NCI-H2227 (cell line): ENCODE results near the gene NOP56.

Experiments used
- DNase-seq: peaks from one replicate; lab custom pipeline; 2025; ENCODE audit not compliant: unreplicated experiment; lab: John Stamatoyannopoulos, UW

The NOP56 gene

DNA sequence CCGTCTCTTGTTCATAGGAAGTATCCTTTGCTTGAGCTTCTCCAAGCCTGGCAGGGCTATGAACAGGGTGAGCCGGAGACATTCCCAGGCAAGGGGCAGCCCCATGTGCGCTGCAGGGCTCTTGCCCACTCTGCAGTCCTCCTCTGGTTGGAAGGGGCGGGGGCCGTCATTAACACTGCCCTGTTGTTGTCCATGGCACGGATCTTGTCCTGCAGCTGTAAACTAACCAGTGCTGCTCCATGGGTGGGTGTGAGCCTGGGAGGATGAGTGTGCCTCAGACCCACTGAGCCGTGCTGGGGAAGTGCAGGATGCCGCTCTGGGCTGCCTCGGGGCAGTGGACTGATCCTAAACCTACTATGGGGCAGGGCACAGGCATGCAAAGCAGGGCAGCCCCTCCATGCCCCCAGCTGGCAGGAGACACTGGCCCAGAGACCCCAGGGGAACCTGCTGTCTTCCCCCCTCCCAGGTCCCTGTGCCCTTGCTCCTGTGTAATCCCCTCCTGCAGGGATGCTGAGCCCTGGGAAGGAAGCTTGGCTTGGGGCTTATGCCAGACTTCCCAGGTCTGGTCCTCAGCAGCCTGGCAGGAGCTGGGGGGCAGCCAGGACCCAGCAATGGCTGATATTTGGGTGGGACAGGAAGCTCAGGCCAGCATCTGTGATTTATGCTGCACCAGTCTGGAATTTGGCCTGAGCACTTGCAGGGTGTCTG lies 48.6 kb downstream of the NOP56 start:
- no peak for DNase-seq

DNA sequence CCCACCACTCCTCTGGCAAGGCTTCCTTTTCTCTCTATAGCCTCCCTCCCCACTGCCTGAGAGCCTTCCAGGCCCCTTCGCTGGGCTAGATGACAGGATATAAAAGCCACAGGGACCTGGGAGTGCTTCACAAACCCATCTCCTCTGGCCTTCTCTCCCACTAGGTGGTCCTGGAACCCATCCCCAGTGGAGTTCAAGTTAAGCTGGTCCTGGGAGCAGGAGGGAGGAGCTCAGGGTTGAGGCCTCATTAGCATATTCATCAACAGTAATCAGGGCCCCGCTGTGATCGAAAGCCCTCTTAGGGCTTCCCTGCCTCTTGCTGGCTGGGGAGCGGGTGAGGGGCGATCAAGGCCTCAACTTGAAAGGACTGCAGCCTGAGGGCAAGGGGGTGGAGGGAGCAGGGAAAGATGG lies 49.2 kb downstream of the NOP56 start:
- DNase-seq = no peak

DNA sequence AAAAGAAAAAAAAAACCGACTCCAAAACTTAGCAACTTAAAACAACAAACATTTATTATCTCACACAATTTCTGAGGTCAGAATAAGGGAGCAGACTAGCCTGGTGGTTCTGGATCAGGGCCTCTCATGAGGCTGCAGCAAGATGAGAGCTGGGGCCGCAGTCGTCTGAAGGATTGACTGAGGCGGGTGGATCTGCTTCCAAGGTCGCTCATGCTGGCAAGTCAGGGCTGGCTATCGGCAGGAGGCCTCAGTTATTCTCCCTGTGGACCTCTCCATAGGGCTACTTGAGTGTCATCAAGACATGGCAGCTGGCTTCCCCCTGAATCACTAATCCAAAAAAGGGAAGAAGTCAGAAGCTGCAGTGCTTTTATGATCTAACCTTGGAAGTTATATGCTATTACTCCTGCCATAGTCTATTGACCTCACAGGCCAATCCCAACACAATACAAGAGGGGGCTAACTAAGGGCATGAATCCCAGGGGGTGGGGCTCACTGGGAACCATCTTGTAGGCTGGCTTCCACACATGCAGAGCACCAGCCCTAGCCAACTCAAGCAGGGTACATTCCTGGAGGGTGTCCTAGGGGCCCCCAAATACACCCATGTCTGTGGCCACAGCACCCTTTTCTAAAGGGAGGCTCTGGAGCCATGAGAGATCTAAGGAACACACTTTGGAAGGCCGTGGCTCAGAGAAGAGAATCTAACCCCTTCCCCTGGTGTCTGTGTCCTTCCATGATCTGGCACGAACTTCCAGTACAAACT lies 51.5 kb downstream of the NOP56 start:
- DNase-seq = no peak

DNA sequence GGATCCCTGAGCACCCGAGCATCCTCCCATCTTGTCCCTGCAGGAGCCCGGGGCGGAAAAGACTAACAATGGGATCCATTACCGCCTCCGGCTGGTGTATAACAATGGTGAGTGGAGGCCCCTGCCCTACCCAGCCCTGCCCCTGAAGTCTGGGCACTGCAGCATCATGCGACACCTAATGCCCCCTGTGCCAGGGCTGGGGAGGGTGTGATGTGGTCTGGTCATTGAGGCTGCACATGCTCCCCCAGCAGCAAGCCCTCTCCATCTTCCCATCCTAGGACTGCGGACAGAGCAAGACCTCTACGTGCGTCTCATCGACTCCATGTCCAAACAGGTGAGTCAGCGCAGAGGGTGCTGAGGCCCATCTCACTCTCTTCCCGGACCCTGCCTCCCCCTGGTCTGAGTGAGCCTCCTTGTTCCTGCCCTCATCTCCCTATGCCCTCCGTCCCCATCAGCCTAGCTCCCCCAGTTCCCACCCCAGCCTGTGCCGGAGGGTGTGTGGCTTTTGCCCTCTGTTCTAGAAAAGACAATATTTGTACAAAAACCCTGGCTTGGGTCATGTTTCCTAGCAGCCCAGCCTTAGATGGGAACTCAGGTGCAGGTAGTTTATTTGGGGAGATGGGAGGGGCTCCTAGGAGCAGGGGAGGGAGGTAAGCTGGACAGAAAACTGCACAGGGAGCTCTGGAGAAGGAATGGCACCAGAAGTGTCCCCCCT lies 53.7 kb downstream of the NOP56 start:
- no peak for DNase-seq

DNA sequence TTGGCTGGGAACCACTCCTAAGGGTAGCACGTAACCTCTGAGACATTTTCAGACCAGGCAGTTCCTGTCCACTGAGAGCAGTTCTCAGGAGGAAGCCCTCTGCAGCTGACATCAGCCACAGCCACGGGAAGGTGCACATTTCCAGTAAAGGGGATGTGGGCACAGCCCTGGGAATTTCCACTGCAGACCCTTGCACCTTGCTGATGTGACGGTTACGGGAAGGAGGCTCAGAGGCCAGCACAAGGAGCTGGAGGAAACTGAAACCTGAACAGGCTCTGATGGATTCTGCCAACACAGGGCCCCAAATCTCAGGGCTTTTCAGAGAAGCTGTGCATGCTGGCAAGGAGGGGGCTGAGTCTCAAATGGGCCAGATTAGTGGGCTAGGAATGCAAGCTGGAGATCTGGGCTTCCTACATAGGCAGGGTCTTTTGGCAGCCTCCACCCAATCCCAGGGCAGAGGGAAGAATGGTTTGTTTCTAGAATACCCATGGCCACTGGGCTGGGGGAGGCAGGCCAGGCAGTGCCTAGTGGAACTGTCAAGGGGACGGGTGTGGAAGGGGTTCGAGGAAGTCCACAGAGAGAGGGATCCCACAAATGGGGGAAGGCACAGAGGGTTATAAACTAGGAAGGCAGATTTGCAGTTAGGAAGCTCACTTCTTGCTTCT lies 54.4 kb downstream of the NOP56 start:
- no peak for DNase-seq

DNA sequence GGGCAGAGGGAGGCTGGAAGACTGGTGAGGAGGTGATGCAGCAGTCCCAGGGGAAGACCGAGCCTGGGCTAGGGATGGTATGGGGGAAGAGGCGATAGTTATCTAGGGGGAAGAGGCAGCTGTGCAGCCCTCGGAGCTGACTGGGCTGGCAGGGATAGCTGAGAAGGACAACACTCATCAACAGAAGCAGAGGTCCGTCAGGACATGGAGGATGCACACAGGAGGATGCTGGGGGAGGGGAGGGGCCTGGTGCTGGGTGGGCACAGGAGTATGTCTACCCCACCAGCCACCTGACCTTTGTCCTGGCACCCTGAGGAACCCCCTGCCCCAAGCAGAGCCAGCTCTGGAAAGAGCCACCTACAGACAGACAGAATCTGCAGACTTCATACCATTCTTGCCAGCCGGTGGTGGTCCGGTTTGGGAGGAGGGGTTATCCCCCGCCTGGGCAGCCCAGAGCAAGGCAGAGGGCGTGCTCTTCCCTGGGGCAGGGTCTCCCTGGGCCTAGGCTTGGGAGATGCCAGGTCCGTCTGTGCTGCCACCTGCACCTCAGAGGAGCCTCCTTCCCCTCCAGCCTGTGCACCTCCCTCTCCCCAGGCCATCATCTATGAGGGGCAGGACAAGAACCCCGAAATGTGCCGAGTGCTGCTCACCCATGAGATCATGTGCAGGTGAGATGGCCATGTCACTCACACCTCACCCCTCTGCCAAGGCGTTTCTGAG lies 55.1 kb downstream of the NOP56 start:
- DNase-seq = no peak
